T-helper 2 cell treated with Interferon-gamma antibody and Interleukin-4, amounts not matched to agents 100 ng/mL and 5 ng/mL, for 36 hours (primary cell): ENCODE results near the gene VIPR1. TPM values are rescaled to one million over a fixed set of nuclear protein-coding genes. Genes with fewer than 3 reads are reported as not detected.
"Not testable (repeated sequence)": the region's sequence is repeated elsewhere in the genome, so short reads cannot be mapped to it uniquely, and the experiment has no call there.

ENCODE experiments used
- intact Hi-C: fragments of 100-400 bp; cut with micrococcal nuclease; formaldehyde crosslinking; loops from one replicate; pipeline ENCODE4 v1.15.1; 2023
- total RNA-seq: library from RNA; stranded (reverse); gene quantifications from 2 replicates; pipeline ENCODE4 v1.2.3, GENCODE V29; 2022

VIPR1 gene
- total RNA-seq, 1 donor from 2014 or later, result 3.8 TPM

- intact Hi-C loops, result no loop called here
Measured at GRCh38 chr3:42569593-42570142, 67.2 kb downstream of the VIPR1 start.

- intact Hi-C loops, result no loop called here
Measured at GRCh38 chr3:42572278-42572677, 69.8 kb downstream of the VIPR1 start.

- intact Hi-C loops, result no loop called here
Measured at GRCh38 chr3:42575137-42575741, 72.8 kb downstream of the VIPR1 start.

GRCh38 chr3:42578054-42578453, 75.6 kb downstream of the VIPR1 start:
- intact Hi-C loops, result no loop called here

GRCh38 chr3:42579346-42579745, 76.9 kb downstream of the VIPR1 start:
- intact Hi-C loops, result not testable (repeated sequence)

GRCh38 chr3:42581400-42581708, 78.9 kb downstream of the VIPR1 start:
- intact Hi-C loops, result loop anchor here (5.0 kb wide), 2 partner anchors 221 to 619 kb away; partner anchors contain the start of genes HIGD1A and ULK4

GRCh38 chr3:42581709-42582473, 79.4 kb downstream of the VIPR1 start, which contains the start of gene SEC22C:
SEC22C (minus strand) TSS chr3:42581967; CDS start chr3:42569046, 12,921 bp downstream.
- intact Hi-C loops, result loop anchor here (1.0 to 5.0 kb wide), 7 partner anchors 8 to 620 kb away; partner anchors contain the start of genes CCDC13, HIGD1A, NKTR and SS18L2

GRCh38 chr3:42582474-42583070, 80.1 kb downstream of the VIPR1 start:
- intact Hi-C loops, result loop anchor here (1.0 to 5.0 kb wide), 7 partner anchors 8 to 620 kb away; partner anchors contain the start of genes CCDC13, HIGD1A, NKTR and SS18L2

Other genes starting within 250 kb of the VIPR1 start
- not detected in 2 replicates for gene CCK, start 236.5 kb upstream of the VIPR1 start, total RNA-seq
- not detected in 2 replicates for gene LYZL4, start 92.0 kb upstream of the VIPR1 start, total RNA-seq
- 50.0 and 50.2 TPM in 2 replicates for gene SEC22C, start 79.3 kb downstream of the VIPR1 start, total RNA-seq
- 65.3 and 67.4 TPM in 2 replicates for gene SS18L2, start 88.2 kb downstream of the VIPR1 start, total RNA-seq
- 106 and 109 TPM in 2 replicates for gene NKTR, start 98.0 kb downstream of the VIPR1 start, total RNA-seq
- 0.11 and 0.32 TPM in 2 replicates for gene ZBTB47, start 151.1 kb downstream of the VIPR1 start, total RNA-seq
- not detected in 2 replicates for gene KLHL40, start 182.9 kb downstream of the VIPR1 start, total RNA-seq
- not detected in 2 replicates for gene HHATL, start 200.2 kb downstream of the VIPR1 start, total RNA-seq